ENCODE results near the gene CFAP46.

CFAP46 gene

DNA sequence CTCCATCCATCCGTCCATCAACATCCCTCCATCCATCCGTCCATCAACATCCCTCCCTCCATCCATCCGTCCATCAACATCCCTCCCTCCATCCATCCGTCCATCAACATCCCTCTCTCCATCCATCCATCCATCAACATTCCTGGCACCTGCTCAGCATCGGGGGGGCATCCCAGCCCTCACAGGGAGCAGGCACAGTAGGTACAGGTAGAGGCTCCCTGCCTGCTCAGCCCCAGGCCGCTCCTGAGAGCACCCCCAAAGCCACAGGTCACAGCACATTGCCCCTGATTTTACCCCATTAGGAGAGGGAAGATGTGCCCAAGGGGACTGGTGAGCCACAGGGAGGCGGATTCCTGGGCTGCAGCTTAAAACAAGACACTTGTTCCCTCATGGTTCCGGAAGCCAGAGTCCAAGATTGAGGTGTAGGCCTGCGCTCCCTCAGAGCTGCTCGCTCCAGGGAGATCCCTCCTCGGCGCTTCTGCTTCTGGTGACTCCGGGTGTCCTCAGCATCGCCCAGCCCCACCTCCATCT, 21.1 kb upstream of the CFAP46 start:
- Histone ChIP-seq H2AFZ (ENCODE audit: low read length) (no peak overlapping the region), H3K4me3 (ENCODE audit: low read length, poor library complexity, severe bottlenecking) (no peak overlapping the region), H3K9ac (ENCODE audit: low read depth, low read length, poor library complexity, severe bottlenecking) (no peak overlapping the region), H3K9me3 (ENCODE audit: insufficient read depth, low read depth, low read length) (no peaks in the 10 kb centered on the region; the same call in 1 of the 2 replicates), H3F3A (ENCODE audit: low read depth) (no peaks in the 10 kb centered on the region), H3K36me3 (ENCODE audit: insufficient read depth, low read length) (no peaks in the 10 kb centered on the region), H3K4me1 (ENCODE audit: insufficient read depth, low read length, poor library complexity, severe bottlenecking) (no peaks in the 10 kb centered on the region), H4K20me1 (ENCODE audit: insufficient read depth, low read length, poor library complexity, severe bottlenecking) (no peaks in the 10 kb centered on the region), H3K9me2 (replicated peaks; ENCODE audit: low read depth, low read length) (no peaks in the 10 kb centered on the region), H3K4me2 (ENCODE audit: low read depth, low read length, poor library complexity, severe bottlenecking) (no peak overlapping the region), H3K27me3 (ENCODE audit: insufficient read depth, low read length, poor library complexity, severe bottlenecking) (no peaks in the 10 kb centered on the region), H3K79me2 (ENCODE audit: insufficient read depth, low read length) (no peaks in the 10 kb centered on the region)
- no peak for TF ChIP-seq EZH2phosphoT487 (IDR thresholded peaks at IDR 0.05; ENCODE audit: borderline replicate concordance)
- TF ChIP-seq, protein P1, sequence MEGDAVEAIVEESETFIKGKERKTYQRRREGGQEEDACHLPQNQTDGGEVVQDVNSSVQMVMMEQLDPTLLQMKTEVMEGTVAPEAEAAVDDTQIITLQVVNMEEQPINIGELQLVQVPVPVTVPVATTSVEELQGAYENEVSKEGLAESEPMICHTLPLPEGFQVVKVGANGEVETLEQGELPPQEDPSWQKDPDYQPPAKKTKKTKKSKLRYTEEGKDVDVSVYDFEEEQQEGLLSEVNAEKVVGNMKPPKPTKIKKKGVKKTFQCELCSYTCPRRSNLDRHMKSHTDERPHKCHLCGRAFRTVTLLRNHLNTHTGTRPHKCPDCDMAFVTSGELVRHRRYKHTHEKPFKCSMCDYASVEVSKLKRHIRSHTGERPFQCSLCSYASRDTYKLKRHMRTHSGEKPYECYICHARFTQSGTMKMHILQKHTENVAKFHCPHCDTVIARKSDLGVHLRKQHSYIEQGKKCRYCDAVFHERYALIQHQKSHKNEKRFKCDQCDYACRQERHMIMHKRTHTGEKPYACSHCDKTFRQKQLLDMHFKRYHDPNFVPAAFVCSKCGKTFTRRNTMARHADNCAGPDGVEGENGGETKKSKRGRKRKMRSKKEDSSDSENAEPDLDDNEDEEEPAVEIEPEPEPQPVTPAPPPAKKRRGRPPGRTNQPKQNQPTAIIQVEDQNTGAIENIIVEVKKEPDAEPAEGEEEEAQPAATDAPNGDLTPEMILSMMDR (conservative IDR thresholded peaks at IDR 0.05; ENCODE audit: low read length), result no peak

DNA sequence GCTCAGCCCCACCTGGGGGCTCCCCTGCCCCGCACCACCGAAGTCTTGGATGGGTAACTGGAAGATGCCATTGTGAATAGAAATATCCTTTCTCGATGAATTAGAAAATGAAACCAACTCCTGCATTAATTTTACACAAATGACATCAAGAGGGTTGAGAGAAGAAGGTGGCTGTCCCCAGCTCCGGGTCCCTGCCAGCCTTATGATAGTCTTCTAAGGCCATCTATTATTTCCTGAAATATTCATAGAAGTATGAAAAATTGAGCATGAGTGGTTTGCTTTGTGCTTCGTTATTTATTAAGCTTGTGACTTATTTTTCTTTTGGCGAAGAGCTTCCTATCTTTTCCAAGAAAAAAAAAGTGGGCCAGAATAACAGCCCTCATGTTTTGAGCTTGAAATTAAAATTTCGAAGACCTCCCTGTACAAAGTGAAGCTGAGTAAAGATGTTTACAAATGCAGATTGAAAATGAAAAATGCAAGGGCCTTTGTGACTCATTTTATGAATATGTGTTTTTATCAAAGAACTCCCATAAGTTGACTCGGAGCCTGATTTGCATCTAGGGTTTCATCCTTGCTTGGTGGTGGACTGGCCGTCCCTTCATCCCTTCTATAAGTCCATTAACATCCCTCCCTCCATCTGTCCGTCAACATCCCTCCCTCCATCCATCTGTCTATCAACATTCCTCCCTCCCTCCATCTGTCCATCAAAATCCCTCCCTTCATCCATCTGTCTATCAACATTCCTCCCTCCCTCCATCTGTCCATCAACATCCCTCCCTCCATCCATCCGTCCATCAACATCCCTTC, 20.5 kb upstream of the CFAP46 start:
- Histone ChIP-seq H3K36me3 (ENCODE audit: insufficient read depth, low read length) (no peaks in the 10 kb centered on the region), H3K9me2 (replicated peaks; ENCODE audit: low read depth, low read length) (no peaks in the 10 kb centered on the region), H3F3A (ENCODE audit: low read depth) (no peaks in the 10 kb centered on the region), H3K4me2 (ENCODE audit: low read depth, low read length, poor library complexity, severe bottlenecking) (no peak overlapping the region), H3K27me3 (ENCODE audit: insufficient read depth, low read length, poor library complexity, severe bottlenecking) (no peaks in the 10 kb centered on the region), H3K79me2 (ENCODE audit: insufficient read depth, low read length) (no peaks in the 10 kb centered on the region), H2AFZ (ENCODE audit: low read length) (no peak overlapping the region), H3K9ac (ENCODE audit: low read depth, low read length, poor library complexity, severe bottlenecking) (no peak overlapping the region), H3K9me3 (ENCODE audit: insufficient read depth, low read depth, low read length) (no peaks in the 10 kb centered on the region; the same call in 1 of the 2 replicates), H3K4me3 (ENCODE audit: low read length, poor library complexity, severe bottlenecking) (peak overlapping the region; percentile 9), H4K20me1 (ENCODE audit: insufficient read depth, low read length, poor library complexity, severe bottlenecking) (no peaks in the 10 kb centered on the region), H3K4me1 (ENCODE audit: insufficient read depth, low read length, poor library complexity, severe bottlenecking) (no peaks in the 10 kb centered on the region)
- no peak for TF ChIP-seq EZH2phosphoT487 (IDR thresholded peaks at IDR 0.05; ENCODE audit: borderline replicate concordance)
- TF ChIP-seq, protein P1 (conservative IDR thresholded peaks at IDR 0.05; ENCODE audit: low read length), result no peak

DNA sequence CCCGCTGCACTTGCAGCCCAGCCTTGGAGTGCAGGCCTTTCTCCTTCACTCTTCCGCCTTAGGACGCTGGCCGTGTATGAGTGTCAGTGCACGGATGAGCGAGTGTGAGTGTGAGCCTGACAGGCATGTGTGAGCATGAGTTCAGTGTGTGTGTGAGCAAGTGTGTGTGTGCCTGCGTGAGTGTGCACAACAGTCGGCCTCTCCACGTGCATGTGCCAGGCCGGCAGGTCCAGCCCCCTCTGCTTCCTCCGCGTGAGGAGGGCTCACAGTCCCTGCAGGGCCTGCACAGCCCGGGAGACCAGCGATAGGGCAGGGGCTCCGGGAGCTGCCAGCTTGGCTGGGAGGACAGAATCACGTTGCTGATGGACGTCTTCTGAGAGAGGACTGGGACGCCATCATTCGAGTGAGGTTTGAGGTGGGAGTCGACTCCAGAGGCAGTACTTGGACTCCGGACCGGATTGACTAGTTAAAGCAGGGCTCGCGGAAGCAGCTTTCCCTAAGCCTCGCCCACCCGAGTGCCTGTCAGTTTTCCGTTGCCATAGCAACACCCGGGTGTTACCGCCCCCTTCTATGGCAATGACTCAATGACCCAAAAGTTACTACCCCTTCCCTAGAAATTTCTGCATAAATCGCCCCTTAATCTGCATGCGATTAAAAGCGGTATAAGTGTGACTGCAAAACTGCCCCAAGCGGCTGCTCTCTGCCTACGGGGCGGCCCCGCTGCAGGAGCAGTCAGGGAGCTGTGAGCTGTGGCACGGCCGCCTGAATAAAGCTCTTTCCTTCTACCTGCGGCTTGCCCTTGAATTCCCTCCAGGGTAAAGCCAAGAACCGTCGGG, 19.6 kb upstream of the CFAP46 start:
- TF ChIP-seq EZH2phosphoT487 (IDR thresholded peaks at IDR 0.05; ENCODE audit: borderline replicate concordance), result no peak
- TF ChIP-seq, protein P1 (conservative IDR thresholded peaks at IDR 0.05; ENCODE audit: low read length), result no peak
- H3F3A ChIP-seq (ENCODE audit: low read depth), result no peaks in the 10 kb centered on the region
- no peaks in the 10 kb centered on the region for H3K9me2 ChIP-seq (replicated peaks; ENCODE audit: low read depth, low read length)
- H3K4me1 ChIP-seq (ENCODE audit: insufficient read depth, low read length, poor library complexity, severe bottlenecking), result no peaks in the 10 kb centered on the region
- H4K20me1 ChIP-seq (ENCODE audit: insufficient read depth, low read length, poor library complexity, severe bottlenecking), result no peaks in the 10 kb centered on the region
- peak overlapping the region; percentile 9 for H3K4me3 ChIP-seq (ENCODE audit: low read length, poor library complexity, severe bottlenecking)
- no peaks in the 10 kb centered on the region for H3K79me2 ChIP-seq (ENCODE audit: insufficient read depth, low read length)
- H3K9ac ChIP-seq (ENCODE audit: low read depth, low read length, poor library complexity, severe bottlenecking), result no peak overlapping the region
- H3K9me3 ChIP-seq (ENCODE audit: insufficient read depth, low read depth, low read length), result no peaks in the 10 kb centered on the region; the same call in 1 of the 2 replicates
- no peaks in the 10 kb centered on the region for H3K36me3 ChIP-seq (ENCODE audit: insufficient read depth, low read length)
- no peak overlapping the region for H3K4me2 ChIP-seq (ENCODE audit: low read depth, low read length, poor library complexity, severe bottlenecking)
- H2AFZ ChIP-seq (ENCODE audit: low read length), result no peak overlapping the region
- no peaks in the 10 kb centered on the region for H3K27me3 ChIP-seq (ENCODE audit: insufficient read depth, low read length, poor library complexity, severe bottlenecking)
